ENCODE data around the gene PRMT1.

Gene PRMT1

GRCh38 chr19:49651820-49652550, 25.1 kb upstream of the PRMT1 start:
- no peak for DNase-seq

DNA sequence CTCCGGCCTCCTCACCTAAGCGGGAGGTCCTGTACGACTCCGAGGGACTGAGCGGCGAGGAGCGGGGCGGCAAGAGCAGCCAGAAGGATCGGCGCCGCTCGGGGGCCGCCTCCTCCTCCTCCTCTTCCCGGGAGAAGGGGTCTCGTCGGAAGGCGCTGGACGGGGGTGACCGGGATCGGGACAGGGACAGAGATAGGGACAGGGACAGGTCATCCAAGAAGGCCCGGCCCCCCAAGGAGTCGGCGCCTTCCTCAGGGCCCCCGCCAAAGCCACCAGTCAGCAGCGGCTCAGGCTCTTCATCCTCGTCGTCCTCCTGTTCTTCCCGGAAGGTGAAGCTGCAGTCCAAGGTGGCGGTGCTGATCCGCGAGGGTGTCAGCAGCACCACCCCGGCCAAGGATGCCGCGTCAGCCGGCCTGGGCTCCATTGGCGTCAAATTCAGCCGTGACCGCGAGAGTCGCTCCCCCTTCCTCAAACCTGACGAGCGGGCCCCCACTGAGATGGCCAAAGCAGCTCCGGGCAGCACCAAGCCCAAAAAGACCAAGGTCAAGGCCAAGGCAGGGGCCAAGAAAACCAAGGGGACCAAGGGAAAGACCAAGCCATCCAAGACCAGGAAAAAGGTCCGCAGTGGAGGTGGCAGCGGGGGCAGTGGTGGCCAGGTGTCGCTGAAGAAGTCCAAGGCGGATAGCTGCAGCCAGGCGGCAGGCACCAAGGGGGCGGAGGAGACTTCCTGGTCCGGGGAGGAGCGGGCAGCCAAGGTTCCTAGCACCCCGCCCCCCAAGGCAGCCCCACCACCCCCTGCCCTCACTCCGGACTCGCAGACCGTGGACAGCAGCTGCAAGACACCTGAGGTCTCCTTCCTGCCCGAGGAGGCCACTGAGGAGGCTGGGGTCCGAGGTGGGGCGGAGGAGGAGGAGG, 24.3 kb upstream of the PRMT1 start:
- DNase-seq = no peak

DNA sequence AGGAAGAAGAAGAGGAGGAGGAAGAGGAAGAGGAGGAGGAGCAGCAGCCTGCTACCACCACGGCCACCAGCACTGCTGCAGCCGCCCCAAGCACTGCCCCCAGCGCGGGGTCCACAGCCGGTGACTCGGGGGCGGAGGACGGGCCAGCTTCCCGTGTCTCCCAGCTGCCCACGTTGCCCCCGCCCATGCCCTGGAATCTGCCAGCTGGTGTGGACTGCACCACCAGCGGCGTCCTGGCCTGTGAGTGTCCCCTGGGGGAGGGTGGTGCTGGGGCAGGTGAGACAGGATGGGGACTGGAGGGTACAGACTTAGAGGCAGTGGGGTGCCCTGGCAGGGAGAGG, 23.6 kb upstream of the PRMT1 start:
- DNase-seq = no peak

- no peak for DNase-seq
These were observed 22.5 kb upstream of the PRMT1 start for GRCh38 chr19:49654581-49654980.

DNA sequence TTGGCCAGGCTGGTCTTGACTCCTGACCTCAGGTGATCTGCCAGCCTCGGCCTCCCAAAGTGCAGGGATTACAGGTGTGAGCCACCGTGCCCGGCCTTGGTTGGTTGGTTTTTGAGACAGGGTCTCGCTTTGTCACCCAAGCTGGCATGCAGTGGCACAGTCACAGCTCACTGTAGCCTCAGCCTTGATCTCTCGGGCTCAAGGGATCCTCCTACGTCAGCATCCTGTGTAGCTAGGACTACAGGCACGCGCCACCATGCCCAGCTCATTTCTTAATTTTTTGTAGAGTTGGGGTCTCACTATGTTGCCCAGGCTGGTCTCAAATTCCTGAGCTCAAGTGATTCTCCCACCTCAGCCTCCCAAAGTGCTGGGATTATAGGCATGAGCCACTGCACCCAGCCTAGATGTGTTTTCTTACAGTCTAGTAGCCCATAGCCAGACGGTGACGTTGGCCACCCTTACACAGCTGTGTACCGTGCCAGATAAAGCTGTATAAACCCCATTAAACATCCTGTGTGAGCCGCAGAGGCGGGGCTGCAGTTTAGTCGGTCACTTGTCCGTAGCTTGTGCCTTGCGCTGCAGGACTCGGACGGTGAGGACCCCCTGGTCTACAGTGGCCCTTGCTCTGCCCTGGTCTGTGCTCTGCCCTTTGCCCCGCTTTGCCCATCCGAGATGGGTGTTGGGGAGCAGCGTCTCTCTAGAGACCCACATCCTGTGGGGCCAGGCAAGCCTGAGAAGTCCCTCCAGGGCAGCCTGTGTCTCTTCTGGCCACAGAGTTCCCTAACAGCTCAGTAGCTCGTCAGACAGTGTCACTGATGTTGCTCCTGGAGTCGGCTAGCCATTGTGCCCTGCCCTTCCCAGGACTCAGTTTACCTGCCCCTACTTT, 21.3 kb upstream of the PRMT1 start:
- DNase-seq = no peak

- DNase-seq = no peak
These were observed 20.5 kb upstream of the PRMT1 start for GRCh38 chr19:49656456-49657109.

DNA sequence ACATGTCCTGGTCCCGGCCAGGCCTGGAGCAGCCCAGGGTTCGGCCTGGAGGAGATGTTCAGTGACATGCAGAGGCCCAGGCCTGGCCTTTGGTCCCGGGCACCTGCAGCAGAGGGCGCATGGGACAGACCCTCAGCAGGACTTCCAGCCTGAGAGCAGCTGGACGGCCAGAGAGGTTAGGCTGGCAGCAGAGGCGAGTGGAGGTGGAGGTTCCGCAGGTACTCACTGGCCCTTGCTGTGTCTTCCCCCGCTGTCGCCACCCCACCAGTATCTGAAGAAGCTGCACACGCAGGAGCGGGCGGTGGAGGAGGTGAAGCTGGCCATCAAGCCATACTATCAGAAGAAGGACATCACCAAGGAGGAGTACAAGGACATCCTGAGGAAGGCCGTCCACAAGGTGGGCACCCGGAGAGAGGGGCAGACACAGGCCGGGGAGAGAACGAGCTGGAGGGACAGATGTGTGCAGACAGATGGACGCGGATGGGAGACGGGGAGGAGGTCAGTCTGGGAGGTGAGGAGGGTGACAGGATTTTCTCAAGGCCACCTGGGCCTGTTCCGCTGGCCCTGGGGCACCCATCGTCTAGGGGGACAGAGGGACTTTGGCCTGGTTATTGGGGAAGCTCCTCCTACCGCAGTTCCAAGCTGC, 19.5 kb upstream of the PRMT1 start:
- no peak for DNase-seq

- DNase-seq = no peak
These were observed 18.9 kb upstream of the PRMT1 start for GRCh38 chr19:49658139-49658517.

DNA sequence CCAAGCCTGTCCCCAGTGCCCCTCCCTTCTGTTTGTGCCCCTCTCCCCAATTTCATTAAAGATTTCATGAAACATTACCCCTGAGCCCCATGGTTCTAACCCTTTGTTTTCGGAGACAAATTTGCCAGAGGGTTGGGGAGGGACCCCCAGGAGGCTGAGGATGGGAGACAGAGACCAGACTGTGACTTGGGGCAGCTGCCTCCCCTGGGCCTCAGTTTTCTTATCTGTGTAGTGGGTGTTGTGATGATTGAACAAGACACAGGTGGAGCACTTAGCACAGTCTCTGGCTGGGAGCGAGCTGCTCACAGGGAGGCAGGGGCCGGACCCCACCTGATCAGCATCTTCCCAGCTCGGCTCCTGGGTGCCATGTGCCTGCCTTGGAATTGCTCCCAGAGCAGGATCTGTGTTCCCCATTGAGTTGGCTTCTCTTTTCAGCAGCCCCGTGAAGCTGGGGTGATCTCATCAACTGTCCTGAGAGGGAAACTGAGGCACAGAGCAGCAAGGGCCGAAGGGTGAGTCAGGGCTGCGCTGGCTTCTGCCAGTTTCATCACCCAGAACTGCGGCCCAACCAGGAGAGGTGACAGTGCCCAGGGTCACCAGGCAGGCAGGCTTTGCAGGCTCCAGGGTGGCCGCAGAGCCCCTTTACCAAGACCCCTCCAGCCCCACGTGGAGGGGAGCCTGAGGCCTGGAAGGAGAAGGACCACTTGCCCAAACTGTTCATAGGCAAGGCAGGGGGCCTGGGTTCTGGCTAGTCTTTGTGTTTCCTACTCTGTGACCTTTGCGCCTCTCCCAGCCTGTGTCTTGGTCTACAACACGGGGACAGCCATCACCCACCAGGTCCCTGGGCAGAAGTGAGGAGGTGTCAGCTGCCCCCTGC, 18.3 kb upstream of the PRMT1 start:
- DNase-seq = no peak

GRCh38 chr19:49660338-49660961, 16.6 kb upstream of the PRMT1 start:
- no peak for DNase-seq

GRCh38 chr19:49662011-49662410, 15.1 kb upstream of the PRMT1 start:
- DNase-seq = no peak

GRCh38 chr19:49663224-49663623, 13.8 kb upstream of the PRMT1 start:
- no peak for DNase-seq

- DNase-seq = peak; percentile 93 to 96
These were observed 12.7 kb upstream of the PRMT1 start for GRCh38 chr19:49664171-49665035.

DNA sequence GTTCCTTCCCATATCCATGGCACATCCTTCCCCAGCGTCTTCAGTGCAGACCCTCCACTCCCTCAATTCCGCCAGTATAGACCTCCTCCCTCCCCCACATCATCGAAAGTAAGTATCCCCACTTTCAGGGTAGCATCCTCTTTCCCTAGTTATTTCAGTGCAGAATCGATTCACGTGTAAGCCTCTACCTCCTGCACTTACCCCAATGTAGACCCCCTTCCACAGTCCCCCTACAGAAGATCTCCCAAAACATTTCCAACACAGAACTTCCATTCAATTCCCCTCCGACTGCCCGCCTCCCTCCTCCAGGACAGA, 12.1 kb upstream of the PRMT1 start:
- no peak for DNase-seq

DNA sequence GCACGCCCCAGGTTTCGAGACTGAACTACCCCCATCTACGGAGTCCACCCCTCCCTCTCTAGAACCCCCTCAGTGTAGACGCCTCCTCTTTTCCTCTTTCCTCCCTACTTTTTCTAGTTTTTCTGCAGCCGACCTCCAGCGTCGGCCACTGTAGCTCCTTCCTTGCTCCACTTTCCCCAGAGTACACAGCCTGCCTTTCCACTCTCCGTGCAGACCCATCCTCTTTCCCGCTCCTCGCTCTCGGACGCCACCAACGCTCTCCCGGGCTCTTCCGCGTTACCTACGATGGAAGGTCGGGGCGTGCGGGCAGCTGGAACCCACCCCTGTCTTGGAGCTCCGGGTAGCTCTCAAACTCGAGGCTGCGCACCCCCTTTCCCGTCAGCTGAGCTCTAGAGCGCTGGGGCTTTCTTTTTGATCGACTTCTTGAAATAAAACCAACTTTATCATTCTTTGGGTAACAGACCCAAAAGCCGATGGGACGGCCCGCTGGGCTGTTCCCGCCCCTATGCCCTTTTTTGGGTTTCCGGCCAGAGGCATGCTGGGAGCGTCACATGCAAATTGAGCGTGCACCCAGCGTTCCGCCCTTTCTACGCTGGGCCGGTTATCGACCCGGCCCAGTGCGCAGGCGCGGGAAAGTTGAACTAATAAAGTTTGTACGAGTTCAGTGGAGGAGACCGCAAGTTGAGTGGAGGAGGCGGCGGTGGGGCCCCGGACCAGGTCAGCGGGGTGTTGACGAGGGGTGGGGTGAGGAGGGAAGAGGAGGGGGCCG, 11.5 kb upstream of the PRMT1 start, which contains the start of the genes BCL2L12 and IRF3:
TSS of gene BCL2L12 (plus strand) at position 583 of the 769 bp plus-strand sequence. CDS start 760 bp downstream, outside the sequence.
TSS of gene IRF3 (minus strand) at position 507 of the 769 bp plus-strand sequence. CDS start 1,019 bp downstream, outside the sequence.
- DNase-seq = peak; percentile 100

- DNase-seq = no peak
These were observed 11.0 kb upstream of the PRMT1 start for GRCh38 chr19:49666120-49666444.

DNA sequence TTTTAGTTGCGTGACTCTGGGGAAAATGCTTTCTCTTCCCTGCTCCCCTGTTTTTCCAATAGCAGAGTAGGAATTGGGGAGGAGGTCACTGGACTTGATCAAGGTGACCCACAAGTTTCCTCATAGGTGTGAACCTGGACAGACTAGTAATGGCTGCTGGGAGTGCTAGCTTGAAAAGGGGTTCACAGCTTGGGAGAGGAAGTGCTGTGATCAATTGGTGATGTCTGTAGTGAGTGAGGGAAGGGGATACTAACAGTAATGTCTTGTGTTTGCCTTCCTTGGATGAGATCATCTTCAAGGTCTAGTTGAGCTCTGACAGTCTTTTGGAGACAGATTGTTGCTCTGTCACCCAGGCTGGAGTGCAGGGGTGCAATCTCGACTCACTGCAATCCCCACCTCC, 9.6 kb upstream of the PRMT1 start:
- DNase-seq = no peak

DNA sequence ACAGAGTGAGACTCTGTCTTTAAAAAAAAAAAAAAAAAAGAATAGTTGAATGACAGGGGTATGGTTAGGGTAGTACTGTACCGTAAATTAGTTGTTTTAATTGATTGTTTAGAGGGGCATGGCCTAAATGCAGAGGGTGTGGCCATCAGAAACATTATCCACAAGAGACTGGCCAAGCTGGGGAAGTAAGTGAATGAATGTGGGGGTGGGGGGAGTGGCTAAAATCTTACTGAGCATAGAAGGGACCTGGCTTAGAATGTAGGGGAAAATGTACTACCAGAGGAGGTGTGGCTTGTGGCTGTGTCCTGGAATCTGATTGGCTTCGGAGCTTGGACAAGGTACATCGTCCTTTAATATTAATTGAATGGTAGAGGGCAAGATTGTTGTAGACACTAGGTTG, 7.6 kb upstream of the PRMT1 start:
- DNase-seq = no peak

Data from stimulated activated CD4-positive, alpha-beta T cell treated with anti-CD3 and anti-CD28 coated beads, Interleukin-2, amount 100 ng/mL, for 24 hours (primary cell).